Esophagus muscularis mucosa (tissue), 4 donors: ENCODE data around the gene DTX1.

Experiments used
- CTCF ChIP-seq, 3 experiments: fragments of 200-600 bp in 2 of 3; fragments of 450-650 bp in 1 of 3; sonication (generic) in 2 of 3; IDR thresholded peaks; one replicate each; pipeline ENCODE4 v1.5.1; 2017 to 2019; ENCODE audit warnings: antibody characterized with exemption in 3 of 3, mild to moderate bottlenecking in 2 of 3, moderate library complexity in 1 of 3
- EP300 ChIP-seq: sonication (generic); formaldehyde crosslinking; IDR thresholded peaks from one replicate; pipeline ENCODE4 v1.6.1; 2017; ENCODE audit warnings: antibody characterized with exemption
- POLR2A ChIP-seq: fragments of 450-650 bp; IDR thresholded peaks from one replicate; pipeline ENCODE4 v1.6.1; 2017; ENCODE audit warnings: antibody characterized with exemption, moderate library complexity, mild to moderate bottlenecking, low read depth
- POLR2AphosphoS5 ChIP-seq, 2 donors: sonication (generic); formaldehyde crosslinking; IDR thresholded peaks; one replicate each; pipeline ENCODE4 v1.6.1; 2017; ENCODE audit warnings: antibody characterized with exemption in 2 of 2

GRCh38 chr12:113082486-113083148, 26.1 kb downstream of the DTX1 start:
- TF ChIP-seq CTCF (IDR thresholded peaks at IDR 0.05) (no peak), POLR2AphosphoS5 (IDR thresholded peaks at IDR 0.05) (no peak), POLR2A (no peak), EP300 (no peak)
